H1 (cell line): ENCODE measurements around the gene H1-8. TPM values are rescaled to one million over a fixed set of nuclear protein-coding genes. Genes with fewer than 3 reads are reported as not detected.
A peak's percentile ranks its signal among the peaks of the same experiment; 100 is the strongest.

Source experiments
- CTCF ChIA-PET: fragments of 300-600 bp; sonication (Branson Sonifier 250); formaldehyde crosslinking; loops from one replicate; lab custom pipeline; 2021; ENCODE audit not compliant: partially characterized antibody; lab: Charles Lee
- POLR2A ChIA-PET: fragments of 300-600 bp; sonication (Branson Sonifier 250); formaldehyde crosslinking; loops from one replicate; lab custom pipeline; 2021; ENCODE audit warnings: inconsistent platforms; ENCODE audit not compliant: partially characterized antibody; lab: Charles Lee
- DNase-seq, 2 experiments: peaks; one replicate each; pipeline versions ENCODE4 v3.0.0 to v3.0.0-alpha.2; 2010 to 2022; ENCODE audit warnings: low spot score in 2 of 2, low read depth in 1 of 2, mixed read lengths in 1 of 2
- FAIRE-seq: peaks from 2 replicates; lab custom pipeline; 2011; peaks lifted over from hg19 to GRCh38; lab: Jason Lieb, UNC
- H2AFZ ChIP-seq: 2 replicates; pipeline ENCODE4 v1.8.1; 2012; ENCODE audit warnings: low read length, inconsistent platforms
- H2AK5ac ChIP-seq: 2 replicates; pipeline ENCODE4 v1.6.1; 2013; ENCODE audit warnings: low read depth, low read length
- H2BK120ac ChIP-seq: replicated peaks from 2 replicates; pipeline ENCODE3; 2013; ENCODE audit warnings: low read depth, low read length, inconsistent platforms
- H2BK12ac ChIP-seq: 2 replicates; pipeline ENCODE4 v1.6.1; 2013; ENCODE audit warnings: low read depth, low read length
- H2BK15ac ChIP-seq: 2 replicates; pipeline ENCODE4 v1.6.1; 2013; ENCODE audit warnings: low read length
- H2BK20ac ChIP-seq: 2 replicates; pipeline ENCODE4 v1.6.1; 2013; ENCODE audit warnings: low read length
- H2BK5ac ChIP-seq: 2 replicates; pipeline ENCODE4 v1.6.1; 2013; ENCODE audit warnings: low read depth, low read length
- H3K14ac ChIP-seq: 2 replicates; pipeline ENCODE4 v1.6.1; 2013; ENCODE audit warnings: inconsistent platforms; ENCODE audit not compliant: insufficient read length
- H3K18ac ChIP-seq: 2 replicates; pipeline ENCODE4 v1.6.1; 2013; ENCODE audit warnings: low read length; ENCODE audit errors: extremely low read depth
- H3K23ac ChIP-seq: 2 replicates; pipeline ENCODE4 v1.6.1; 2013; ENCODE audit warnings: inconsistent platforms; ENCODE audit not compliant: insufficient read length
- H3K23me2 ChIP-seq: 2 replicates; pipeline ENCODE4 v1.6.1; 2013; ENCODE audit warnings: low read depth, low read length
- H3K27ac ChIP-seq: 2 replicates; pipeline ENCODE4 v1.6.1; 2011; ENCODE audit warnings: low read depth, low read length, inconsistent platforms
- H3K27me3 ChIP-seq, 4 experiments: replicated peaks in 1 of 4; 1 replicate in 1 of 4; 2 replicates in 3 of 4; pipeline versions ENCODE4 v1.6.1 to v1.8.1; 2011 to 2013; ENCODE audit warnings: low read length in 3 of 4, mild to moderate bottlenecking in 3 of 4, inconsistent platforms in 2 of 4, mixed read lengths in 2 of 4, moderate library complexity in 1 of 4; ENCODE audit not compliant: control insufficient read depth in 3 of 4, insufficient read depth in 3 of 4; ENCODE audit errors: extremely low read depth in 1 of 4
- H3K36me3 ChIP-seq, 4 experiments: 2 replicates each; pipeline versions ENCODE4 v1.6.1 to v1.8.1; 2011 to 2013; ENCODE audit warnings: mild to moderate bottlenecking in 4 of 4, low read length in 3 of 4, moderate library complexity in 2 of 4, control low read depth in 1 of 4, inconsistent platforms in 1 of 4; ENCODE audit not compliant: insufficient read depth in 4 of 4, control insufficient read depth in 2 of 4
- H3K4ac ChIP-seq: replicated peaks from 2 replicates; pipeline ENCODE3; 2013; ENCODE audit warnings: low read length, low read depth, mixed read lengths, inconsistent platforms; ENCODE audit not compliant: insufficient read length
- H3K4me1 ChIP-seq, 4 experiments: replicated peaks in 1 of 4; 1 replicate in 1 of 4; 2 replicates in 3 of 4; pipeline versions ENCODE4 v1.6.1 to v1.8.1; 2011 to 2013; ENCODE audit warnings: low read length in 3 of 4, inconsistent platforms in 2 of 4, mixed read lengths in 1 of 4; ENCODE audit not compliant: insufficient read depth in 4 of 4, control insufficient read depth in 3 of 4
- H3K4me2 ChIP-seq, 2 experiments: 2 replicates each; pipeline versions ENCODE4 v1.6.1 to v1.8.1; 2011 to 2013; ENCODE audit warnings: low read depth in 2 of 2, low read length in 2 of 2, control low read depth in 1 of 2, inconsistent platforms in 1 of 2, mild to moderate bottlenecking in 1 of 2; ENCODE audit not compliant: insufficient read depth in 1 of 2
- H3K4me3 ChIP-seq, 4 experiments: fragments of 200-600, 300-600 bp in 1 of 4; sonication (generic), shearing (Covaris generic), sonication (Bioruptor Twin) in 1 of 4; 2 replicates each; pipeline versions ENCODE4 v1.5.1 to v1.8.1; 2011 to 2016; ENCODE audit warnings: low read length in 4 of 4, low read depth in 3 of 4, control low read depth in 2 of 4, inconsistent platforms in 2 of 4, mild to moderate bottlenecking in 2 of 4, mixed read lengths in 1 of 4, moderate library complexity in 1 of 4; ENCODE audit not compliant: insufficient read depth in 2 of 4; ENCODE audit errors: extremely low read depth in 1 of 4
- H3K56ac ChIP-seq: replicated peaks from 2 replicates; pipeline ENCODE3; 2013; ENCODE audit warnings: low read depth, mild to moderate bottlenecking, mixed read lengths, low read length, inconsistent platforms; ENCODE audit not compliant: insufficient read length
- H3K79me1 ChIP-seq: 2 replicates; pipeline ENCODE4 v1.6.1; 2013; ENCODE audit warnings: low read depth, low read length, control low read depth
- H3K79me2 ChIP-seq, 2 experiments: 2 replicates each; pipeline versions ENCODE4 v1.6.1 to v1.8.1; 2012 to 2013; ENCODE audit warnings: low read length in 2 of 2, mild to moderate bottlenecking in 2 of 2, inconsistent platforms in 1 of 2; ENCODE audit not compliant: insufficient read depth in 2 of 2, control insufficient read depth in 1 of 2
- H3K9ac ChIP-seq, 4 experiments: replicated peaks in 1 of 4; 1 replicate in 1 of 4; 2 replicates in 3 of 4; pipeline versions ENCODE4 v1.6.1 to v1.8.1; 2011 to 2013; ENCODE audit warnings: low read depth in 3 of 4, low read length in 3 of 4, control low read depth in 2 of 4, mild to moderate bottlenecking in 2 of 4, moderate library complexity in 2 of 4, inconsistent platforms in 1 of 4; ENCODE audit errors: extremely low read depth in 1 of 4
- H3K9me3 ChIP-seq, 2 experiments: 2 replicates each; pipeline versions ENCODE4 v1.6.1 to v1.8.1; 2012 to 2013; ENCODE audit warnings: mild to moderate bottlenecking in 2 of 2, moderate library complexity in 2 of 2, control low read depth in 1 of 2, inconsistent platforms in 1 of 2, low read depth in 1 of 2, low read length in 1 of 2, mixed read lengths in 1 of 2; ENCODE audit not compliant: insufficient read depth in 2 of 2
- H4K20me1 ChIP-seq, 2 experiments: replicated peaks in 1 of 2; 2 replicates each; pipeline versions ENCODE3 to v1.8.1; 2011 to 2013; ENCODE audit warnings: inconsistent platforms in 2 of 2, low read length in 2 of 2, mild to moderate bottlenecking in 1 of 2; ENCODE audit not compliant: insufficient read depth in 2 of 2, control insufficient read depth in 1 of 2
- H4K5ac ChIP-seq: 2 replicates; pipeline ENCODE4 v1.6.1; 2013; ENCODE audit warnings: low read length, low read depth, mixed read lengths, inconsistent platforms; ENCODE audit not compliant: insufficient read length
- H4K8ac ChIP-seq: 2 replicates; pipeline ENCODE4 v1.8.0; 2013; ENCODE audit warnings: mild to moderate bottlenecking, moderate library complexity, low read length, inconsistent platforms; ENCODE audit not compliant: insufficient read depth; ENCODE audit errors: extremely low read depth
- H4K91ac ChIP-seq: replicated peaks from 2 replicates; pipeline ENCODE3; 2013; ENCODE audit warnings: low read length, mixed read lengths, inconsistent platforms; ENCODE audit not compliant: insufficient read length
- BACH1 ChIP-seq: IDR thresholded peaks from 2 replicates; pipeline ENCODE4 v1.6.1; 2012; ENCODE audit warnings: low read length, improper control_type of control experiment
- BCL11A ChIP-seq, 2 experiments: IDR thresholded peaks; one replicate each; pipeline ENCODE4 v1.6.1; 2011; ENCODE audit warnings: low read depth in 2 of 2, low read length in 2 of 2, mild to moderate bottlenecking in 2 of 2
- CBX8 ChIP-seq: fragments of 300-800, 300-1000 bp; sonication (generic); IDR thresholded peaks from 2 replicates; pipeline ENCODE4 v1.7.1; 2016; ENCODE audit warnings: low read depth, low read length, borderline replicate concordance
- CHD2 ChIP-seq: IDR thresholded peaks from 2 replicates; pipeline ENCODE4 v1.6.1; 2012; ENCODE audit warnings: low read length, improper control_type of control experiment
- GTF2F1 ChIP-seq: IDR thresholded peaks from 2 replicates; pipeline ENCODE4 v1.6.1; 2012; ENCODE audit warnings: low read depth, low read length, improper control_type of control experiment, borderline replicate concordance
- JUN ChIP-seq: IDR thresholded peaks from 2 replicates; pipeline ENCODE4 v1.6.1; 2011; ENCODE audit warnings: low read depth, mild to moderate bottlenecking, improper control_type of control experiment, low read length
- KDM1A ChIP-seq: fragments of 200-600, 300-600 bp; sonication (generic); IDR thresholded peaks from 2 replicates; pipeline ENCODE4 v1.7.1; 2016; ENCODE audit warnings: mild to moderate bottlenecking, low read length, borderline replicate concordance
- RNF2 ChIP-seq: fragments of 200-900, 300-1000 bp; sonication (generic); IDR thresholded peaks from 2 replicates; pipeline ENCODE4 v1.7.1; 2016; ENCODE audit warnings: borderline replicate concordance, low read depth, mild to moderate bottlenecking, antibody characterized with exemption, low read length; ENCODE audit not compliant: poor library complexity, severe bottlenecking; ENCODE audit errors: missing control alignments
- RXRA ChIP-seq: IDR thresholded peaks from 2 replicates; pipeline ENCODE4 v1.6.1; 2011; ENCODE audit warnings: low read depth, mild to moderate bottlenecking, low read length, moderate library complexity; ENCODE audit not compliant: insufficient read depth
- SP1 ChIP-seq: IDR thresholded peaks from 2 replicates; pipeline ENCODE4 v1.6.1; 2011; ENCODE audit warnings: low read depth, low read length
- SP4 ChIP-seq: IDR thresholded peaks from 2 replicates; pipeline ENCODE4 v1.6.1; 2012; ENCODE audit warnings: low read length, inconsistent platforms
- TAF7 ChIP-seq: optimal IDR thresholded peaks from 2 replicates; pipeline ENCODE3; 2011; ENCODE audit warnings: low read depth, mild to moderate bottlenecking, inconsistent platforms, low read length, moderate library complexity, borderline replicate concordance
- polyA plus RNA-seq, 7 experiments: library from polyadenylated mRNA; depleted of rRNA in 3 of 7; stranded (reverse) in 5 of 7; unstranded in 2 of 7; fragments of >200 nt in 5 of 7; fragments of 200-250 nt in 2 of 7; gene quantifications; 1 replicate in 5 of 7; 2 replicates in 1 of 7; 4 replicates in 1 of 7; pipeline versions ENCODE4 v1.2.1 to v1.2.3, GENCODE V29; 2011 to 2013; ENCODE audit warnings: missing spikeins in 2 of 7, mixed read lengths in 2 of 7
- total RNA-seq: library from RNA; stranded (reverse); fragmentation: NEBNext Ultra II Directional; extraction: Animal tissue kit (Norgen Biotek cat#: 25700); gene quantifications from 2 replicates; pipeline ENCODE4 v1.2.1, GENCODE V29; 2021
- TF ChIP-seq, protein P1 (sequence below): IDR thresholded peaks from 2 replicates; pipeline ENCODE4 v1.6.1; 2012; ENCODE audit warnings: low read length, inconsistent platforms

The H1-8 gene
- total and polyA plus RNA-seq, 2 of the 8 experiments (the other 6 are each of a cell fraction or from before 2014, with no cell fraction given) = not detected

DNA sequence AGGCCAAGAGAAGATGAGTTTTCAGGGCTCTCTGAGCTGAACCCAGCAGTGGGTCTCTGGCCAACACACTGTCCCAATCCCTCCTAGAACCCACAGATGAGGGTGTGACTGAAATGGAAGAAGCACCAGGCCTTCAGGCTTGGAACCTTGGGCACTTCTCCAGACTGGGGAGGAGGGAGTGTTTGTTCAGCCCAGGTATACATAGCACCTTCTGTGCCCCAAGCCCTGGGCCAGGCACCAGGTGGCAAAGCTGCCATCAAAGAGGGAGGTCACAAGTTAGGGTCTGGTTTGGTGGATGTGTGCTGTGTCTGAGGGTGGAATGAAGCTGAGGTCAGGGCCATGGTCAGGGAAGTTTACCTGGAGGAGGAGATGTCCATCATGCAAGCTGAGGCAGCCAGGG lies 30.4 kb upstream of the H1-8 start:
- Histone ChIP-seq H3K4me3 (no peak overlapping the region), H3K36me3 (peaks cover 0 to 2% (median 0%) of the 10 kb centered on the region in 4 experiments; a peak in 3 of 8 replicates), H4K8ac (0 out of 2 replicates have a peak overlapping the region, but pooled peaks have one; percentile 35), H2BK120ac (no peak overlapping the region), H3K79me2 (no peaks in the 10 kb centered on the region), H2BK20ac (no peak overlapping the region), H2AFZ (no peak overlapping the region), H2BK5ac (no peak overlapping the region), H3K4me2 (no peak overlapping the region), H3K18ac (no peak overlapping the region), H2AK5ac (no peak overlapping the region), H3K23me2 (no peaks in the 10 kb centered on the region), H3K4ac (no peak overlapping the region), H2BK15ac (no peak overlapping the region), H4K91ac (no peak overlapping the region), H4K20me1 (no peaks in the 10 kb centered on the region), H3K9ac (no peak overlapping the region), H3K56ac (no peak overlapping the region), H3K27me3 (no peaks in the 10 kb centered on the region), H3K27ac (no peak overlapping the region), H3K23ac (no peak overlapping the region), H3K4me1 (no peaks in the 10 kb centered on the region), H3K79me1 (no peaks in the 10 kb centered on the region), H2BK12ac (no peak overlapping the region), H3K14ac (no peak overlapping the region), H4K5ac (no peak overlapping the region), H3K9me3 (no peaks in the 10 kb centered on the region)
- CTCF ChIA-PET = interaction anchor here (1.1 to 1.9 kb wide), 3 partner anchors 11 to 116 kb away, joined by 3 to 8 read pairs (median 5); no protein-coding TSS in a partner anchor
- DNase-seq (no peak), FAIRE-seq (no peak)
- POLR2A ChIA-PET = interaction anchor here (1.5 to 1.9 kb wide), 2 partner anchors 14 to 26 kb away, joined by 5 read pairs; no protein-coding TSS in a partner anchor
- TF ChIP-seq JUN (no peak), RXRA (no peak), SP4 (no peak), CHD2 (no peak), GTF2F1 (no peak), KDM1A (no peak), BACH1 (no peak), CBX8 (no peak), SP1 (no peak), RNF2 (no peak), BCL11A (IDR thresholded peaks at IDR 0.05; ENCODE audit: low read depth in 2 of 2, low read length in 2 of 2) (no peak), TAF7 (no peak)
- TF ChIP-seq, protein P1, sequence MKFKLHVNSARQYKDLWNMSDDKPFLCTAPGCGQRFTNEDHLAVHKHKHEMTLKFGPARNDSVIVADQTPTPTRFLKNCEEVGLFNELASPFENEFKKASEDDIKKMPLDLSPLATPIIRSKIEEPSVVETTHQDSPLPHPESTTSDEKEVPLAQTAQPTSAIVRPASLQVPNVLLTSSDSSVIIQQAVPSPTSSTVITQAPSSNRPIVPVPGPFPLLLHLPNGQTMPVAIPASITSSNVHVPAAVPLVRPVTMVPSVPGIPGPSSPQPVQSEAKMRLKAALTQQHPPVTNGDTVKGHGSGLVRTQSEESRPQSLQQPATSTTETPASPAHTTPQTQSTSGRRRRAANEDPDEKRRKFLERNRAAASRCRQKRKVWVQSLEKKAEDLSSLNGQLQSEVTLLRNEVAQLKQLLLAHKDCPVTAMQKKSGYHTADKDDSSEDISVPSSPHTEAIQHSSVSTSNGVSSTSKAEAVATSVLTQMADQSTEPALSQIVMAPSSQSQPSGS = no peak
